A549 (cell line): ENCODE measurements around the gene BLCAP.

Source experiments
- CEBPB ChIP-seq, 2 experiments: fragments of >200 bp in 1 of 2; sonication (Bioruptor Twin) in 1 of 2; formaldehyde crosslinking in 1 of 2; IDR thresholded peaks; 2 replicates each; pipeline ENCODE4 v1.6.1; 2012 to 2016
- CHD2 ChIP-seq: fragments of 150-350 bp; IDR thresholded peaks from 2 replicates; pipeline ENCODE4 v1.6.1; 2014; ENCODE audit warnings: low read length; ENCODE audit not compliant: partially characterized antibody
- CTCF ChIP-seq: fragments of >200 bp; sonication (Bioruptor Twin); formaldehyde crosslinking; IDR thresholded peaks from 3 replicates; pipeline ENCODE4 v1.5.1; 2016
- EHMT2 ChIP-seq: fragments of 200-600 bp; sonication (generic); IDR thresholded peaks from 2 replicates; pipeline ENCODE4 v1.6.1; 2016; ENCODE audit warnings: antibody characterized with exemption, low read depth, mild to moderate bottlenecking, moderate library complexity
- ELK1 ChIP-seq: fragments of 150-350 bp; IDR thresholded peaks from 2 replicates; pipeline ENCODE4 v1.6.1; 2014; ENCODE audit warnings: low read depth, mild to moderate bottlenecking, low read length
- EP300 ChIP-seq, 2 experiments: fragments of >200 bp; sonication (Bioruptor Twin); formaldehyde crosslinking; IDR thresholded peaks; 2 replicates in 1 of 2; 3 replicates in 1 of 2; pipeline ENCODE4 v1.6.1; 2016 to 2017
- JUN ChIP-seq, 2 experiments: fragments of >200 bp; sonication (Bioruptor Twin); formaldehyde crosslinking; IDR thresholded peaks; 2 replicates in 1 of 2; 3 replicates in 1 of 2; pipeline ENCODE4 v1.6.1; 2016 to 2017
- KDM5A ChIP-seq: fragments of 200-600 bp; sonication (generic); IDR thresholded peaks from 2 replicates; pipeline ENCODE4 v1.6.1; 2016; ENCODE audit warnings: antibody characterized with exemption, mild to moderate bottlenecking
- MYC ChIP-seq: IDR thresholded peaks from 2 replicates; pipeline ENCODE4 v1.6.1; 2012; ENCODE audit warnings: mild to moderate bottlenecking, inconsistent platforms, low read length, improper control_type of control experiment, borderline replicate concordance
- NFE2L2 ChIP-seq: fragments of 150-350 bp; conservative IDR thresholded peaks from 2 replicates; pipeline ENCODE4 v1.6.1; 2014; ENCODE audit warnings: low read length
- POLR2A ChIP-seq: IDR thresholded peaks from 2 replicates; pipeline ENCODE4 v1.6.1; 2012; ENCODE audit warnings: mild to moderate bottlenecking, low read length
- USF2 ChIP-seq: fragments of 450-650 bp; IDR thresholded peaks from 2 replicates; pipeline ENCODE4 v1.6.1; 2014; ENCODE audit warnings: antibody characterized with exemption

- TF ChIP-seq CTCF = no peak
- TF ChIP-seq USF2 = no peak
- TF ChIP-seq CEBPB (IDR thresholded peaks at IDR 0.05) = no peak
- TF ChIP-seq CHD2 = no peak
- no peak for TF ChIP-seq NFE2L2
- no peak for TF ChIP-seq KDM5A
- TF ChIP-seq EP300 (IDR thresholded peaks at IDR 0.05) = no peak
- TF ChIP-seq POLR2A = no peak
- no peak for TF ChIP-seq JUN (IDR thresholded peaks at IDR 0.05)
- TF ChIP-seq EHMT2 = no peak
- no peak for TF ChIP-seq MYC
- TF ChIP-seq ELK1 = no peak
Observed at GRCh38 chr20:37560629-37561028, 33.0 kb upstream of the BLCAP start.
